Effector memory CD8-positive, alpha-beta T cell (primary cell): ENCODE data around the gene HEYL.

Experiments used
- ATAC-seq: fragments of 150-1000 bp; cut with Tn5 transposase; replicated peaks from 2 replicates; pipeline ENCODE4 v1.10.0; 2021; ENCODE audit warnings: mild to moderate bottlenecking, moderate library complexity
- DNase-seq, 3 experiments: peaks; one replicate each; pipeline ENCODE4 v3.0.0; 2021
- H3K27ac Mint-ChIP-seq, 2 donors: one replicate each; pipeline ENCODE4 v1.8.0; 2022; ENCODE audit warnings: mild to moderate bottlenecking in 2 of 2, mixed read lengths in 2 of 2, moderate library complexity in 2 of 2
- H3K27me3 Mint-ChIP-seq, 2 donors: one replicate each; pipeline ENCODE4 v1.8.0; 2022; ENCODE audit warnings: mixed read lengths in 2 of 2
- H3K36me3 Mint-ChIP-seq: one replicate; pipeline ENCODE4 v1.8.0; 2022; ENCODE audit warnings: mild to moderate bottlenecking, moderate library complexity, mixed read lengths; ENCODE audit not compliant: insufficient read depth
- H3K4me1 Mint-ChIP-seq, 2 donors: one replicate each; pipeline ENCODE4 v1.8.0; 2022; ENCODE audit warnings: low read depth in 2 of 2, mixed read lengths in 2 of 2
- H3K4me3 Mint-ChIP-seq, 2 donors: one replicate each; pipeline ENCODE4 v1.8.0; 2022; ENCODE audit warnings: mild to moderate bottlenecking in 2 of 2, mixed read lengths in 2 of 2, moderate library complexity in 2 of 2
- H3K9me3 Mint-ChIP-seq, 2 donors: one replicate each; pipeline ENCODE4 v1.8.0; 2022; ENCODE audit warnings: mixed read lengths in 2 of 2

Gene HEYL

GRCh38 chr1:39645411-39646043 lies 6.1 kb upstream of the HEYL start:
- H3K4me3 Mint-ChIP-seq: no peak overlapping the region
- H3K27me3 Mint-ChIP-seq: peaks cover 5 to 18% of the 10 kb centered on the region in 2 donors
- H3K36me3 Mint-ChIP-seq: no peaks in the 10 kb centered on the region

GRCh38 chr1:39643705-39644104 lies 4.3 kb upstream of the HEYL start:
- Mint-ChIP-seq H3K27ac (no peak overlapping the region), H3K36me3 (no peaks in the 10 kb centered on the region), H3K27me3 (peaks cover 6 to 27% of the 10 kb centered on the region in 2 donors), H3K4me1 (peaks cover 0 to 5% of the 10 kb centered on the region in 2 donors), H3K9me3 (no peaks in the 10 kb centered on the region), H3K4me3 (no peak overlapping the region)
- no peak for DNase-seq
- no peak for ATAC-seq

More at GRCh38 chr1:39645411-39646043, 6.1 kb upstream of the HEYL start:
- ATAC-seq (no peak), DNase-seq (no peak)
- no peaks in the 10 kb centered on the region for H3K9me3 Mint-ChIP-seq
- H3K4me1 Mint-ChIP-seq: no peaks in the 10 kb centered on the region
- H3K27ac Mint-ChIP-seq: no peak overlapping the region

GRCh38 chr1:39642796-39643195 lies 3.4 kb upstream of the HEYL start:
- Mint-ChIP-seq H3K36me3 (no peaks in the 10 kb centered on the region), H3K27ac (no peak overlapping the region), H3K9me3 (no peaks in the 10 kb centered on the region), H3K27me3 (peaks cover 13 to 36% of the 10 kb centered on the region in 2 donors), H3K4me1 (peaks cover 0 to 5% of the 10 kb centered on the region in 2 donors), H3K4me3 (no peak overlapping the region)
- ATAC-seq (no peak), DNase-seq (no peak)

GRCh38 chr1:39640861-39641260 lies 1.4 kb upstream of the HEYL start:
- ATAC-seq (no peak), DNase-seq (no peak)
- Mint-ChIP-seq H3K4me1 (peaks cover 0 to 5% of the 10 kb centered on the region in 2 donors), H3K36me3 (no peaks in the 10 kb centered on the region), H3K9me3 (no peaks in the 10 kb centered on the region), H3K27me3 (peaks cover 28 to 56% of the 10 kb centered on the region in 2 donors), H3K4me3 (peak overlapping the region in 1 of 2 donors; percentile 41), H3K27ac (no peak overlapping the region)

GRCh38 chr1:39638965-39639304 lies 508 bp downstream of the HEYL start:
- H3K27me3 Mint-ChIP-seq: peaks cover 33 to 75% of the 10 kb centered on the region in 2 donors
- DNase-seq (no peak), ATAC-seq (no peak)
- no peak overlapping the region for H3K27ac Mint-ChIP-seq
- H3K9me3 Mint-ChIP-seq: no peaks in the 10 kb centered on the region
- peaks cover 0 to 5% of the 10 kb centered on the region in 2 donors for H3K4me1 Mint-ChIP-seq
- H3K36me3 Mint-ChIP-seq: no peaks in the 10 kb centered on the region
- H3K4me3 Mint-ChIP-seq: peak overlapping the region in 1 of 2 donors; percentile 5

- no peak overlapping the region for H3K27ac Mint-ChIP-seq
- no peaks in the 10 kb centered on the region for H3K9me3 Mint-ChIP-seq
- H3K4me3 Mint-ChIP-seq: no peak overlapping the region
- no peaks in the 10 kb centered on the region for H3K36me3 Mint-ChIP-seq
- H3K27me3 Mint-ChIP-seq: peaks cover 33 to 73% of the 10 kb centered on the region in 2 donors
- ATAC-seq: no peak
- DNase-seq: no peak
- peaks cover 0 to 5% of the 10 kb centered on the region in 2 donors for H3K4me1 Mint-ChIP-seq
Observed at GRCh38 chr1:39637361-39637760, 2.1 kb downstream of the HEYL start.

GRCh38 chr1:39635871-39636210 lies 3.6 kb downstream of the HEYL start:
- Mint-ChIP-seq H3K4me1 (peaks cover 0 to 5% of the 10 kb centered on the region in 2 donors), H3K27me3 (peaks cover 32 to 83% of the 10 kb centered on the region in 2 donors), H3K4me3 (no peak overlapping the region), H3K27ac (no peak overlapping the region), H3K9me3 (no peaks in the 10 kb centered on the region), H3K36me3 (no peaks in the 10 kb centered on the region)
- ATAC-seq: no peak
- DNase-seq: no peak

- Mint-ChIP-seq H3K4me1 (peaks cover 0 to 5% of the 10 kb centered on the region in 2 donors), H3K27ac (no peak overlapping the region), H3K36me3 (no peaks in the 10 kb centered on the region), H3K27me3 (peaks cover 27 to 83% of the 10 kb centered on the region in 2 donors), H3K4me3 (no peak overlapping the region), H3K9me3 (no peaks in the 10 kb centered on the region)
- DNase-seq (no peak), ATAC-seq (no peak)
Observed at GRCh38 chr1:39635205-39635870, 4.1 kb downstream of the HEYL start.

GRCh38 chr1:39633422-39633821 lies 6.0 kb downstream of the HEYL start:
- no peak overlapping the region for H3K27ac Mint-ChIP-seq
- no peak for DNase-seq
- H3K4me3 Mint-ChIP-seq: no peak overlapping the region
- H3K9me3 Mint-ChIP-seq: no peaks in the 10 kb centered on the region
- ATAC-seq: no peak
- peaks cover 26 to 76% of the 10 kb centered on the region in 2 donors for H3K27me3 Mint-ChIP-seq
- H3K36me3 Mint-ChIP-seq: no peaks in the 10 kb centered on the region
- no peaks in the 10 kb centered on the region for H3K4me1 Mint-ChIP-seq

- peaks cover 21 to 70% of the 10 kb centered on the region in 2 donors for H3K27me3 Mint-ChIP-seq
- no peak overlapping the region for H3K4me3 Mint-ChIP-seq
- no peaks in the 10 kb centered on the region for H3K4me1 Mint-ChIP-seq
- H3K27ac Mint-ChIP-seq: no peak overlapping the region
- no peaks in the 10 kb centered on the region for H3K9me3 Mint-ChIP-seq
- no peaks in the 10 kb centered on the region for H3K36me3 Mint-ChIP-seq
- DNase-seq: no peak
- no peak for ATAC-seq
Observed at GRCh38 chr1:39632682-39633417, 6.6 kb downstream of the HEYL start.

GRCh38 chr1:39632323-39632681 lies 7.1 kb downstream of the HEYL start:
- no peak overlapping the region for H3K27ac Mint-ChIP-seq
- ATAC-seq (no peak), DNase-seq (no peak)
- peaks cover 16 to 65% of the 10 kb centered on the region in 2 donors for H3K27me3 Mint-ChIP-seq
- H3K4me1 Mint-ChIP-seq: no peaks in the 10 kb centered on the region
- no peaks in the 10 kb centered on the region for H3K36me3 Mint-ChIP-seq
- H3K9me3 Mint-ChIP-seq: no peaks in the 10 kb centered on the region
- H3K4me3 Mint-ChIP-seq: no peak overlapping the region

GRCh38 chr1:39631361-39632322 lies 7.8 kb downstream of the HEYL start:
- Mint-ChIP-seq H3K4me1 (no peaks in the 10 kb centered on the region), H3K27ac (no peak overlapping the region), H3K36me3 (no peaks in the 10 kb centered on the region), H3K9me3 (no peaks in the 10 kb centered on the region), H3K27me3 (peaks cover 11 to 59% of the 10 kb centered on the region in 2 donors), H3K4me3 (no peak overlapping the region)
- DNase-seq (no peak), ATAC-seq (no peak)

- Mint-ChIP-seq H3K4me1 (no peaks in the 10 kb centered on the region), H3K27ac (no peak overlapping the region), H3K9me3 (no peaks in the 10 kb centered on the region), H3K36me3 (no peaks in the 10 kb centered on the region), H3K4me3 (no peak overlapping the region), H3K27me3 (peaks cover 10 to 59% of the 10 kb centered on the region in 2 donors)
- ATAC-seq (no peak), DNase-seq (no peak)
Observed at GRCh38 chr1:39628807-39629350, 10.6 kb downstream of the HEYL start.
